OCI-LY3 (cell line): ENCODE measurements around the gene THBS1.

Experiments
- H2AFZ ChIP-seq: fragments of 200-600, 300-600 bp; shearing (Covaris generic); 2 replicates; pipeline ENCODE4 v1.6.0; 2014; ENCODE audit warnings: antibody characterized with exemption, low read depth, low read length
- H3K27ac ChIP-seq: fragments of 200-600, 300-600 bp; sonication (generic); 2 replicates; pipeline ENCODE4 v1.5.1; 2014; ENCODE audit warnings: mild to moderate bottlenecking, low read length, moderate library complexity, mixed read lengths
- H3K27me3 ChIP-seq: fragments of 200-600, 300-600 bp; sonication (generic); 2 replicates; pipeline ENCODE4 v1.6.1; 2014; ENCODE audit warnings: low read depth, low read length, mixed read lengths
- H3K36me3 ChIP-seq: fragments of 200-600, 300-600 bp; sonication (generic); replicated peaks from 2 replicates; pipeline ENCODE3; 2014; ENCODE audit warnings: low read depth, low read length, mixed read lengths
- H3K4me1 ChIP-seq: fragments of 300-600, 200-600 bp; sonication (generic); 2 replicates; pipeline ENCODE4 v1.6.1; 2014; ENCODE audit warnings: low read length, mixed read lengths
- H3K4me2 ChIP-seq: fragments of 200-600, 300-600 bp; sonication (generic); 2 replicates; pipeline ENCODE4 v1.6.1; 2014; ENCODE audit warnings: low read length, mixed read lengths
- H3K4me3 ChIP-seq: fragments of 300-600, 200-600 bp; sonication (generic); 2 replicates; pipeline ENCODE4 v1.5.1; 2014; ENCODE audit warnings: antibody characterized with exemption, mild to moderate bottlenecking, low read length, moderate library complexity
- H3K79me2 ChIP-seq: fragments of 300-600, 200-600 bp; shearing (Covaris generic); 2 replicates; pipeline ENCODE4 v1.6.1; 2014; ENCODE audit warnings: mild to moderate bottlenecking, low read length, mixed read lengths
- H3K9ac ChIP-seq: fragments of 300-600, 200-600 bp; shearing (Covaris generic); 2 replicates; pipeline ENCODE4 v1.6.0; 2014; ENCODE audit warnings: mild to moderate bottlenecking, low read length, moderate library complexity
- H3K9me3 ChIP-seq: fragments of 200-600, 300-600 bp; shearing (Covaris generic); 2 replicates; pipeline ENCODE4 v1.6.1; 2014; ENCODE audit warnings: low read length, mixed read lengths; ENCODE audit not compliant: insufficient read depth
- H4K20me1 ChIP-seq: fragments of 200-600, 300-600 bp; sonication (generic); 2 replicates; pipeline ENCODE4 v1.6.1; 2016; ENCODE audit warnings: low read length, mixed read lengths; ENCODE audit not compliant: insufficient read depth
- EZH2phosphoT487 ChIP-seq: fragments of 200-600 bp; shearing (Covaris generic); IDR thresholded peaks from 2 replicates; pipeline ENCODE4 v1.6.1; 2018; ENCODE audit warnings: antibody characterized with exemption, mixed run types, low read depth
- TF ChIP-seq, protein P1 (sequence below): fragments of 200-600, 300-600 bp; sonication (generic); IDR thresholded peaks from 2 replicates; pipeline ENCODE4 v1.5.1; 2014; ENCODE audit warnings: antibody characterized with exemption, low read length, low read depth

The THBS1 gene

DNA sequence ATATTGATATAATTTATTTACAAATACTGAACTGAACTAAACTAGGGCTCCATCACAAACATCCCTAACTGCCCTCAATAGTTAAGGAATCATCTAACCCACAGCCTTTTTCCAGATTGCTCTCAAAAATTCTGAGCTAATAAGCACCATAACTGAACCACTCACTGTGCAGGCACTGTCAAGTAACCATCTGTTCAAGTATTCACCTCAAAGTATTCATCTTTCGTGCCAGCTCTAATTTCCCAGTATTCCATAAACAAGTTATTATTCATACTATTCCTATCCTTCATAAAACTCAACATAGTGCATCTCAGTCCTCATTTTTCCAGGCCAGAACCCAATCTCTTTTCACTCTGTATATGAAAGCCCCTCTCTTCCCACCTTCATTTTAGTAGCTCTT, 41.1 kb downstream of the THBS1 start:
- Histone ChIP-seq H3K79me2 (no peaks in the 10 kb centered on the region), H4K20me1 (no peaks in the 10 kb centered on the region), H3K36me3 (peaks cover 37% of the 10 kb centered on the region), H3K4me2 (no peak overlapping the region), H3K27ac (peak overlapping the region; percentile 98), H3K9me3 (peaks cover 8% of the 10 kb centered on the region; the same call in 1 of the 2 replicates), H3K4me1 (peaks cover 77% of the 10 kb centered on the region), H3K27me3 (no peaks in the 10 kb centered on the region), H3K4me3 (no peak overlapping the region), H3K9ac (peak overlapping the region; percentile 71; the same call in 1 of the 2 replicates), H2AFZ (no peak overlapping the region)
- TF ChIP-seq EZH2phosphoT487 = no peak
- TF ChIP-seq, protein P1, sequence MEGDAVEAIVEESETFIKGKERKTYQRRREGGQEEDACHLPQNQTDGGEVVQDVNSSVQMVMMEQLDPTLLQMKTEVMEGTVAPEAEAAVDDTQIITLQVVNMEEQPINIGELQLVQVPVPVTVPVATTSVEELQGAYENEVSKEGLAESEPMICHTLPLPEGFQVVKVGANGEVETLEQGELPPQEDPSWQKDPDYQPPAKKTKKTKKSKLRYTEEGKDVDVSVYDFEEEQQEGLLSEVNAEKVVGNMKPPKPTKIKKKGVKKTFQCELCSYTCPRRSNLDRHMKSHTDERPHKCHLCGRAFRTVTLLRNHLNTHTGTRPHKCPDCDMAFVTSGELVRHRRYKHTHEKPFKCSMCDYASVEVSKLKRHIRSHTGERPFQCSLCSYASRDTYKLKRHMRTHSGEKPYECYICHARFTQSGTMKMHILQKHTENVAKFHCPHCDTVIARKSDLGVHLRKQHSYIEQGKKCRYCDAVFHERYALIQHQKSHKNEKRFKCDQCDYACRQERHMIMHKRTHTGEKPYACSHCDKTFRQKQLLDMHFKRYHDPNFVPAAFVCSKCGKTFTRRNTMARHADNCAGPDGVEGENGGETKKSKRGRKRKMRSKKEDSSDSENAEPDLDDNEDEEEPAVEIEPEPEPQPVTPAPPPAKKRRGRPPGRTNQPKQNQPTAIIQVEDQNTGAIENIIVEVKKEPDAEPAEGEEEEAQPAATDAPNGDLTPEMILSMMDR = no peak

DNA sequence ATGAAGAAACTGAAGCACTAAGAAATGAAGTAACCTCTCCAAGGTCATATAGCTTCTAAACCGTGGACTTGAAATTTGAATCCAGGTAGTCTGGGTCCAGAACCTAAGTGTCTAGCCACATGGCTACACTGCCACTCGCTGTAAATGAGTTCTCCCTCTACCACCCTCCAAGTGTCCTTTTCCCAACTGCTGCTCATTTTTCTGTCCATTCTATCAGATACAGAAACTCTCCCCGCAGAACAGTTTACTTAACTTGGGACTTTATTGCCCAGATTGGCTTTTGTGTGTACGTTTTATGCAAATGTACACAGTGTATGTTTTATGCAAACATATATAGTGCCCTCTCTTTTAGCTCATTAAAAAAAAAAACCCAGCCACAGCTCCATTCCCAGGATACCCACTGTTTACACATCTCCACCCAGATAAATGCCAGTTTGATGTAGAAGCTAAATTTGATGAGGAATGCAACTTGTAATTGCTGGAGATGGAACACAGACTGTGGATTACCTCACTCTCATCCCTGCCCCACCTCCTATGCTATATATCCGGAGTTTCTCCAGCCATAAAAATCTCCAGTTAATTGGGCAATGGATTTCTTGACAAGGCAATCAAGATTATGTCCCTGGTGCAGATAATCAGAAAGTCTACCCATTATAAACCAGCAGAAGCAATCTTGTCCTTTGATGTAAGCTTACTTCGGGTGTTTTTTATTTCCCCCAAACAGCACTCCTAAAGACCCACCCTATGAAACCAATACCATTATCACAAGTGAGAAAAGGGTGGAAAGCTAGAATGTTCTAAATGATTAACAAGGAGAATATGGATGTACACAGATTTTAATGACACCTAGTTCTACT, 42.0 kb downstream of the THBS1 start:
- Histone ChIP-seq H3K4me1 (peaks cover 77% of the 10 kb centered on the region), H3K4me2 (peak overlapping the region; percentile 75), H2AFZ (peak overlapping the region; percentile 55), H3K79me2 (no peaks in the 10 kb centered on the region), H3K27ac (peak overlapping the region; percentile 98), H3K9me3 (peaks cover 8% of the 10 kb centered on the region; the same call in 1 of the 2 replicates), H3K4me3 (peak overlapping the region; percentile 57), H3K9ac (peak overlapping the region; percentile 71), H3K27me3 (no peaks in the 10 kb centered on the region), H3K36me3 (peaks cover 36% of the 10 kb centered on the region), H4K20me1 (no peaks in the 10 kb centered on the region)
- no peak for TF ChIP-seq EZH2phosphoT487
- TF ChIP-seq, protein P1 = no peak

DNA sequence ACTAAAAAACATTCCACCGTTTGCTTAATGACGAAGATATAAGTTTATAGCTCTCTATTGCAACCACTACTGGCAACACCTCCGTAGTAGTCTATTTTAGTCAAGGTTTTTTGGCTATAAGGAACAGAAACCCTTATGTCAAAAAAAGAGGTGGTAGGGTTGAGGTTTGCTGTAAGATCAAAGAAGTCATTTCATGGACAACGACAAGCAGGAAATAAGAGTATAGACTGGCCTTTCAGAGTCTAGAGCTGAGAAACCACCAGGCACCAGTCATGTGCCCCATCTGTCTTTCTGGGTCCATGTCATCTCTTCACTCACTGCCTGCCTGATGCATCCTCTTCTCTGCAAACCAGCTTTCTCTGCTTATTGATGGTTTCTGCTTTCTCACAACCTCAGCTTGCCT, 42.7 kb downstream of the THBS1 start:
- Histone ChIP-seq H3K9ac (peak overlapping the region; percentile 71), H3K9me3 (peaks cover 8% of the 10 kb centered on the region; the same call in 1 of the 2 replicates), H3K4me2 (peak overlapping the region; percentile 75)

DNA sequence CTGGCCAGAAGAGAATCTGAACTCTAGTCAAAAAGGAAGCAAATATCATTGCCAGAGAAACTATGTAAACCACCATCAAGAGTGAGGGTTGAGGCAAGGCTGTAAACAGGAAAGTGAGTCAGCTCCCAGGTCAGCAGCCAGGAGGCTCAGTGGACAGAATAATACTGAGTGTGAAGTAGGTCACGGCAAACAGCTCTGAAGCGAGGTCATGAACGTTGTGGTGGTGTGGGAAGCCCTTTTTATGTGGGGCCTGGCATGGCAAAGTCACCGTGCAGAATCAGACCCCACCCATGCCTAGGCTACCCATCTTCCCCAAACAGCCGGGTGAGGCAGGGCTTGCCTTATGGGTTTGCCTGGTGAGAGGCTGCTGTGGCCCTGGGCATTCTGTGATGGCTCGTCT, 43.9 kb downstream of the THBS1 start:
- Histone ChIP-seq H2AFZ (no peak overlapping the region), H3K9me3 (peaks cover 8% of the 10 kb centered on the region; the same call in 1 of the 2 replicates), H3K9ac (peak overlapping the region; percentile 71; the same call in 1 of the 2 replicates), H3K4me2 (no peak overlapping the region), H3K27me3 (no peaks in the 10 kb centered on the region), H3K4me1 (peaks cover 68% of the 10 kb centered on the region), H3K79me2 (no peaks in the 10 kb centered on the region), H3K36me3 (peaks cover 23% of the 10 kb centered on the region), H3K27ac (peak overlapping the region; percentile 98), H4K20me1 (no peaks in the 10 kb centered on the region), H3K4me3 (no peak overlapping the region)
- TF ChIP-seq, protein P1 = no peak
- no peak for TF ChIP-seq EZH2phosphoT487

More for the DNA sequence above, 42.7 kb downstream of the THBS1 start:
- Histone ChIP-seq H3K36me3 (peaks cover 30% of the 10 kb centered on the region), H3K27ac (peak overlapping the region; percentile 98), H3K79me2 (no peaks in the 10 kb centered on the region), H4K20me1 (no peaks in the 10 kb centered on the region), H3K4me3 (peak overlapping the region; percentile 57), H2AFZ (peak overlapping the region; percentile 55), H3K4me1 (peaks cover 72% of the 10 kb centered on the region), H3K27me3 (no peaks in the 10 kb centered on the region)
- TF ChIP-seq, protein P1 = no peak
- TF ChIP-seq EZH2phosphoT487 = no peak
